Measurements from ENCODE around the gene CBX5.

DNA sequence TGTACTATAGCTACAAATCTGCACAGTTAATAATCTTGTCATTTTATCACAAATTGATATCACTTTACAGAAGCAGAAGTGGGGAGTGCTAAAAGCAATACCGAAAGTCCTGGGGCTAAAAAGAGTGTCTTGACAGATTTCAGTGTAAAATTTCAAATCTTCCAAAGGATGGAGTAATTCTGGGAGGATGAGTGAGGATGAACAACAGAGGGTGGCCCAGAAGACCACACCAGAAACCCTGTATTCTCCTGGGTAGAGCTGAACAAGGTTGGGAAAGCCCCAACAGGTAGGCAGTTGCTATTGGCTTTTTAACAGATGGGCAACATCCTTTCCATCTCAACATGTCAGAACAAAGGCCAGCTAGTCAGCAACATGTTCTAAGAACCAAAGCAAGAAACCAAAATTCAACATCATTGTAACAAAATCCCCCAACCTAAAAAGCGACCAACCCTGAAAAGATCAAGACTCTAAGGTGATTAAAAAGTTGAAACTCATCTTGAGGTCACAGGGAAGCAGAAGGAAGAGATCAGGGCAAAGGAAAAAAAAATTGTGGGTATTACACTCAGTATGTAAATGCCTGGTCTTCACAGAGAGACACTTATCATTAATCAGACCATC lies 38.8 kb downstream of the CBX5 start:
- TF ChIP-seq, protein P1, sequence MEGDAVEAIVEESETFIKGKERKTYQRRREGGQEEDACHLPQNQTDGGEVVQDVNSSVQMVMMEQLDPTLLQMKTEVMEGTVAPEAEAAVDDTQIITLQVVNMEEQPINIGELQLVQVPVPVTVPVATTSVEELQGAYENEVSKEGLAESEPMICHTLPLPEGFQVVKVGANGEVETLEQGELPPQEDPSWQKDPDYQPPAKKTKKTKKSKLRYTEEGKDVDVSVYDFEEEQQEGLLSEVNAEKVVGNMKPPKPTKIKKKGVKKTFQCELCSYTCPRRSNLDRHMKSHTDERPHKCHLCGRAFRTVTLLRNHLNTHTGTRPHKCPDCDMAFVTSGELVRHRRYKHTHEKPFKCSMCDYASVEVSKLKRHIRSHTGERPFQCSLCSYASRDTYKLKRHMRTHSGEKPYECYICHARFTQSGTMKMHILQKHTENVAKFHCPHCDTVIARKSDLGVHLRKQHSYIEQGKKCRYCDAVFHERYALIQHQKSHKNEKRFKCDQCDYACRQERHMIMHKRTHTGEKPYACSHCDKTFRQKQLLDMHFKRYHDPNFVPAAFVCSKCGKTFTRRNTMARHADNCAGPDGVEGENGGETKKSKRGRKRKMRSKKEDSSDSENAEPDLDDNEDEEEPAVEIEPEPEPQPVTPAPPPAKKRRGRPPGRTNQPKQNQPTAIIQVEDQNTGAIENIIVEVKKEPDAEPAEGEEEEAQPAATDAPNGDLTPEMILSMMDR (IDR thresholded peaks at IDR 0.05): no peak
- TF ChIP-seq POLR2A (IDR thresholded peaks at IDR 0.05): no peak

Data from lower leg skin (tissue), 3 donors.